HEK293 (cell line): ENCODE measurements around the gene OCIAD1.

Experiments used
- CTCF ChIA-PET: fragments of 350-600 bp; formaldehyde crosslinking; extraction: SDS; loops from one replicate; lab custom pipeline; 2021; ENCODE audit warnings: antibody characterized with exemption; lab: Yijun Ruan, JAX
- POLR2A ChIA-PET: fragments of 300-600 bp; formaldehyde crosslinking; extraction: SDS; loops from one replicate; lab custom pipeline; 2020; ENCODE audit warnings: antibody characterized with exemption, inconsistent platforms; lab: Yijun Ruan, JAX
- H3K27ac ChIP-seq: fragments of 200-500 bp; sonication (Bioruptor generic); 2 replicates; pipeline ENCODE4 v1.5.1; 2014; ENCODE audit warnings: low read depth, low read length, control low read depth, inconsistent platforms; ENCODE audit errors: extremely low read depth
- H3K36me3 ChIP-seq, 2 experiments: fragments of 200-500 bp in 1 of 2; sonication (Bioruptor generic) in 1 of 2; 1 replicate in 1 of 2; 2 replicates in 1 of 2; pipeline ENCODE4 v1.5.1; 2014 to 2017; ENCODE audit warnings: inconsistent platforms in 2 of 2, low read length in 2 of 2; ENCODE audit not compliant: control insufficient read depth in 2 of 2, insufficient read depth in 1 of 2
- H3K4me1 ChIP-seq: fragments of 200-500 bp; sonication (Bioruptor generic); 2 replicates; pipeline ENCODE4 v1.5.1; 2014; ENCODE audit warnings: mild to moderate bottlenecking, low read length, inconsistent platforms; ENCODE audit not compliant: control insufficient read depth, insufficient read depth
- H3K4me3 ChIP-seq: 2 replicates; pipeline ENCODE4 v1.5.1; 2011; ENCODE audit warnings: low read depth, mild to moderate bottlenecking, control low read depth, low read length, moderate library complexity
- H3K9me3 ChIP-seq: fragments of 200-500 bp; sonication (Bioruptor generic); 2 replicates; pipeline ENCODE4 v1.5.1; 2014; ENCODE audit warnings: low read depth, low read length, inconsistent platforms; ENCODE audit not compliant: control insufficient read depth, insufficient read depth
- HOXD13 ChIP-seq: sonication (generic); formaldehyde crosslinking; IDR thresholded peaks from 2 replicates; pipeline ENCODE4 v1.8.0; 2022; ENCODE audit warnings: missing genetic modification reagents, borderline replicate concordance
- KLF16 ChIP-seq: fragments of 450-650 bp; formaldehyde crosslinking; IDR thresholded peaks from 2 replicates; pipeline ENCODE4 v1.5.1; 2017; ENCODE audit warnings: missing biosample characterization, missing genetic modification characterization
- SCRT2 ChIP-seq: fragments of 450-650 bp; formaldehyde crosslinking; IDR thresholded peaks from 2 replicates; pipeline ENCODE4 v1.5.1; 2016; ENCODE audit warnings: missing biosample characterization, missing genetic modification characterization
- ZFP41 ChIP-seq: fragments of 450-650 bp; formaldehyde crosslinking; IDR thresholded peaks from 2 replicates; pipeline ENCODE4 v1.5.1; 2016; ENCODE audit warnings: missing biosample characterization, missing genetic modification characterization, borderline replicate concordance
- ZNF10 ChIP-seq: fragments of 450-650 bp; formaldehyde crosslinking; IDR thresholded peaks from 2 replicates; pipeline ENCODE4 v1.5.1; 2017; ENCODE audit warnings: missing biosample characterization, missing genetic modification characterization
- ZNF114 ChIP-seq: fragments of 450-650 bp; formaldehyde crosslinking; IDR thresholded peaks from 2 replicates; pipeline ENCODE4 v1.5.0; 2017; ENCODE audit warnings: missing biosample characterization, missing genetic modification characterization
- ZNF133 ChIP-seq: fragments of 450-650 bp; formaldehyde crosslinking; IDR thresholded peaks from 2 replicates; pipeline ENCODE4 v1.5.1; 2016; ENCODE audit warnings: missing biosample characterization, missing genetic modification characterization
- ZNF140 ChIP-seq: fragments of 450-650 bp; formaldehyde crosslinking; IDR thresholded peaks from 2 replicates; pipeline ENCODE4 v1.5.1; 2016; ENCODE audit warnings: missing biosample characterization, missing genetic modification characterization
- ZNF146 ChIP-seq: fragments of 450-650 bp; formaldehyde crosslinking; IDR thresholded peaks from 2 replicates; pipeline ENCODE4 v1.5.1; 2016; ENCODE audit warnings: missing biosample characterization, missing genetic modification characterization
- ZNF184 ChIP-seq: fragments of 450-650 bp; IDR thresholded peaks from 2 replicates; pipeline ENCODE4 v1.5.1; 2018; ENCODE audit warnings: missing biosample characterization, mild to moderate bottlenecking, missing genetic modification characterization
- ZNF2 ChIP-seq: fragments of 450-650 bp; formaldehyde crosslinking; IDR thresholded peaks from 2 replicates; pipeline ENCODE4 v1.5.1; 2016; ENCODE audit warnings: missing biosample characterization, missing genetic modification characterization
- ZNF350 ChIP-seq: fragments of 450-650 bp; formaldehyde crosslinking; IDR thresholded peaks from 2 replicates; pipeline ENCODE4 v1.5.0; 2017; ENCODE audit warnings: missing biosample characterization, mild to moderate bottlenecking, missing genetic modification characterization
- ZNF366 ChIP-seq: fragments of 450-650 bp; formaldehyde crosslinking; conservative IDR thresholded peaks from 2 replicates; pipeline ENCODE4 v1.5.1; 2016; ENCODE audit warnings: missing biosample characterization, missing genetic modification characterization
- ZNF501 ChIP-seq: fragments of 450-650 bp; formaldehyde crosslinking; IDR thresholded peaks from 2 replicates; pipeline ENCODE4 v1.5.1; 2016; ENCODE audit warnings: missing biosample characterization, missing genetic modification characterization
- ZNF600 ChIP-seq: fragments of 450-650 bp; formaldehyde crosslinking; IDR thresholded peaks from 2 replicates; pipeline ENCODE4 v1.5.1; 2016; ENCODE audit warnings: missing biosample characterization, missing genetic modification characterization
- ZNF664 ChIP-seq: fragments of 450-650 bp; formaldehyde crosslinking; IDR thresholded peaks from 2 replicates; pipeline ENCODE4 v1.5.1; 2016; ENCODE audit warnings: missing biosample characterization, missing genetic modification characterization
- ZSCAN30 ChIP-seq: fragments of 450-650 bp; IDR thresholded peaks from 2 replicates; pipeline ENCODE4 v1.5.1; 2018; ENCODE audit warnings: missing biosample characterization, mild to moderate bottlenecking, missing genetic modification characterization, moderate library complexity
- TF ChIP-seq, protein P1 (sequence below): fragments of 450-650 bp; formaldehyde crosslinking; IDR thresholded peaks from 2 replicates; pipeline ENCODE4; 2016; ENCODE audit warnings: missing biosample characterization, missing genetic modification characterization
- TF ChIP-seq, protein P2 (sequence below): fragments of 450-650 bp; formaldehyde crosslinking; IDR thresholded peaks from 2 replicates; pipeline ENCODE4 v1.5.1; 2016; ENCODE audit warnings: missing biosample characterization, missing genetic modification characterization, low read depth
- TF ChIP-seq, protein P3 (sequence below): fragments of 450-650 bp; formaldehyde crosslinking; IDR thresholded peaks from 2 replicates; pipeline ENCODE4 v1.5.1; 2016; ENCODE audit warnings: missing biosample characterization, missing genetic modification characterization
- TF ChIP-seq, protein P4 (sequence below): fragments of 450-650 bp; formaldehyde crosslinking; IDR thresholded peaks from 2 replicates; pipeline ENCODE4 v1.5.1; 2016; ENCODE audit warnings: missing biosample characterization, missing genetic modification characterization, borderline replicate concordance

Gene OCIAD1

DNA sequence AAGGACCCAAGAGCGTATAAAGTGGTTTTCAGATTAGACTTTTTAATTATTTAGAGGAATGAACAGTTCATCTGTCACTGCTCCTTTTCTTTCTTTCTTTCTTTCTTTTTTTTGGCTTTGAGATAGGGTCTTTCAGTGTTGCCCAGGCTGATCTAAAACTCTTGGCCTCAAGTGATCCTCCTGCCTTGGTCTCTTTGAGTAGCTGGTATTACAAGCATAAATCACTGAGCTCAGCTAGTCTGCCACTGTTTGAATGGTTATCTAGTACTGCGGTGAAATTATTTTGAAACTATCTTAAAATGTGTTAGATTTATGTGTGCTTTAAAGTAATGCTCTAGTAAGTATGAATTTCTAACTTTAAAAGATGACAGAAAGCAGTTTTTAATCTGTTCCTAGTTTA lies 44.3 kb upstream of the OCIAD1 start (continued):
- TF ChIP-seq, protein P1, sequence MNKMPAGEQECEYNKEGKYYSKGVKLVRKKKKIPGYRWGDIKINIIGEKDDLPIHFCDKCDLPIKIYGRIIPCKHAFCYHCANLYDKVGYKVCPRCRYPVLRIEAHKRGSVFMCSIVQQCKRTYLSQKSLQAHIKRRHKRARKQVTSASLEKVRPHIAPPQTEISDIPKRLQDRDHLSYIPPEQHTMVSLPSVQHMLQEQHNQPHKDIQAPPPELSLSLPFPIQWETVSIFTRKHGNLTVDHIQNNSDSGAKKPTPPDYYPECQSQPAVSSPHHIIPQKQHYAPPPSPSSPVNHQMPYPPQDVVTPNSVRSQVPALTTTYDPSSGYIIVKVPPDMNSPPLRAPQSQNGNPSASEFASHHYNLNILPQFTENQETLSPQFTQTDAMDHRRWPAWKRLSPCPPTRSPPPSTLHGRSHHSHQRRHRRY = no peak

DNA sequence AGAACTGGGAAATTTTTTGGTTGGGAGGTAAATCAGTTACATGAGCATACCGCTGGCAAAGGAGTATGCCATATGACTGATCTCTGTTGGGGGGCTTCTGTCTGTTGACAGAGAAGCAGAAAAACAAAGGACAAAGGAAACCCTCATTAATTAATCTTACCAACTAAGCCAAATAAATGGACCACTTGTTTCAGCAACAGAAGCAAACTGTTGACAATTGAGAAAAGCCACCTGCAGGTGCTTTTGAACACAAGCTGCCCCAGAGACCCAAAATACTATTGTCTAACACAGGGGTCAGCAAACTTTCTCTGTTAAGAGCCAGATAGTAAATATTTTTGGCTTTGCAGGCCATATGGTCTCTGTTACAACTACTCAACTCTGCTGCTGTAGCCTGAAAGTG lies 43.8 kb upstream of the OCIAD1 start:
- Histone ChIP-seq H3K9me3 (no peaks in the 10 kb centered on the region), H3K4me3 (no peak overlapping the region), H3K4me1 (no peaks in the 10 kb centered on the region), H3K36me3 (no peaks in the 10 kb centered on the region), H3K27ac (no peak overlapping the region)
- ChIA-PET POLR2A (no interaction called here), CTCF (no interaction called here)
- TF ChIP-seq ZNF140 (tag by site-specific recombination) (no peak), ZNF350 (tag by site-specific recombination) (no peak), ZNF501 (tag by site-specific recombination) (no peak), ZNF184 (no peak), ZFP41 (tag by site-specific recombination) (no peak), ZNF664 (tag by site-specific recombination) (no peak), SCRT2 (tag by site-specific recombination) (no peak), ZNF10 (tag by site-specific recombination) (no peak), HOXD13 (CRISPR knock-in tag) (no peak), ZNF133 (no peak), ZNF600 (tag by site-specific recombination) (no peak), ZSCAN30 (no peak), ZNF366 (tag by site-specific recombination) (no peak)
- TF ChIP-seq, protein P2, sequence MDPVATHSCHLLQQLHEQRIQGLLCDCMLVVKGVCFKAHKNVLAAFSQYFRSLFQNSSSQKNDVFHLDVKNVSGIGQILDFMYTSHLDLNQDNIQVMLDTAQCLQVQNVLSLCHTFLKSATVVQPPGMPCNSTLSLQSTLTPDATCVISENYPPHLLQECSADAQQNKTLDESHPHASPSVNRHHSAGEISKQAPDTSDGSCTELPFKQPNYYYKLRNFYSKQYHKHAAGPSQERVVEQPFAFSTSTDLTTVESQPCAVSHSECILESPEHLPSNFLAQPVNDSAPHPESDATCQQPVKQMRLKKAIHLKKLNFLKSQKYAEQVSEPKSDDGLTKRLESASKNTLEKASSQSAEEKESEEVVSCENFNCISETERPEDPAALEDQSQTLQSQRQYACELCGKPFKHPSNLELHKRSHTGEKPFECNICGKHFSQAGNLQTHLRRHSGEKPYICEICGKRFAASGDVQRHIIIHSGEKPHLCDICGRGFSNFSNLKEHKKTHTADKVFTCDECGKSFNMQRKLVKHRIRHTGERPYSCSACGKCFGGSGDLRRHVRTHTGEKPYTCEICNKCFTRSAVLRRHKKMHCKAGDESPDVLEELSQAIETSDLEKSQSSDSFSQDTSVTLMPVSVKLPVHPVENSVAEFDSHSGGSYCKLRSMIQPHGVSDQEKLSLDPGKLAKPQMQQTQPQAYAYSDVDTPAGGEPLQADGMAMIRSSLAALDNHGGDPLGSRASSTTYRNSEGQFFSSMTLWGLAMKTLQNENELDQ (tag by site-specific recombination) = no peak
- TF ChIP-seq, protein P3, sequence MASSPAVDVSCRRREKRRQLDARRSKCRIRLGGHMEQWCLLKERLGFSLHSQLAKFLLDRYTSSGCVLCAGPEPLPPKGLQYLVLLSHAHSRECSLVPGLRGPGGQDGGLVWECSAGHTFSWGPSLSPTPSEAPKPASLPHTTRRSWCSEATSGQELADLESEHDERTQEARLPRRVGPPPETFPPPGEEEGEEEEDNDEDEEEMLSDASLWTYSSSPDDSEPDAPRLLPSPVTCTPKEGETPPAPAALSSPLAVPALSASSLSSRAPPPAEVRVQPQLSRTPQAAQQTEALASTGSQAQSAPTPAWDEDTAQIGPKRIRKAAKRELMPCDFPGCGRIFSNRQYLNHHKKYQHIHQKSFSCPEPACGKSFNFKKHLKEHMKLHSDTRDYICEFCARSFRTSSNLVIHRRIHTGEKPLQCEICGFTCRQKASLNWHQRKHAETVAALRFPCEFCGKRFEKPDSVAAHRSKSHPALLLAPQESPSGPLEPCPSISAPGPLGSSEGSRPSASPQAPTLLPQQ (tag by site-specific recombination) = no peak

DNA sequence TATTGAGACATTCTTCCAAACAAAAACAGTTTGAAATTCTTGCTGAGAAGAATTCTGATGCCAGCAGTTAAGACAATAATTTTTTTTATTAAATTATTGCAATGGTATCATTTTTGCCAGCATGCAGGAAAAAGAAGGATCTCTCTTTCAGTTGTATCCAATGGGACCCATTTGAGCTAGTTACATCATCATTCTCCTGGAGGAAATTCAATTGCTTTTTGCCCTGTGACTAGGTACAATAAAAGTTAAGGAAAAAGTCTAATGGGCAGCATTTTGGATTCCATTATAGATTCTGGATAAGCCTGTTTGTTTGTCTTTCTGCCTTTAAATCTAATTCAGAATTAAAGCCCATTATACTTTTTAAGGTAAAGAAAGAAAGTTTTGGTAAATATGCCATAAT lies 40.3 kb upstream of the OCIAD1 start:
- Histone ChIP-seq H3K36me3 (no peaks in the 10 kb centered on the region), H3K27ac (no peak overlapping the region), H3K9me3 (no peaks in the 10 kb centered on the region), H3K4me3 (no peak overlapping the region), H3K4me1 (no peaks in the 10 kb centered on the region)
- CTCF ChIA-PET = interaction anchor here (0.7 kb wide), 1 partner anchor 10 kb away, joined by 4 read pairs; no protein-coding TSS in a partner anchor
- POLR2A ChIA-PET = no interaction called here
- TF ChIP-seq ZFP41 (tag by site-specific recombination) (no peak), KLF16 (tag by site-specific recombination) (no peak), ZNF2 (tag by site-specific recombination) (no peak), ZNF146 (tag by site-specific recombination) (no peak), ZNF114 (tag by site-specific recombination) (no peak), SCRT2 (tag by site-specific recombination) (no peak)
- TF ChIP-seq, protein P4, sequence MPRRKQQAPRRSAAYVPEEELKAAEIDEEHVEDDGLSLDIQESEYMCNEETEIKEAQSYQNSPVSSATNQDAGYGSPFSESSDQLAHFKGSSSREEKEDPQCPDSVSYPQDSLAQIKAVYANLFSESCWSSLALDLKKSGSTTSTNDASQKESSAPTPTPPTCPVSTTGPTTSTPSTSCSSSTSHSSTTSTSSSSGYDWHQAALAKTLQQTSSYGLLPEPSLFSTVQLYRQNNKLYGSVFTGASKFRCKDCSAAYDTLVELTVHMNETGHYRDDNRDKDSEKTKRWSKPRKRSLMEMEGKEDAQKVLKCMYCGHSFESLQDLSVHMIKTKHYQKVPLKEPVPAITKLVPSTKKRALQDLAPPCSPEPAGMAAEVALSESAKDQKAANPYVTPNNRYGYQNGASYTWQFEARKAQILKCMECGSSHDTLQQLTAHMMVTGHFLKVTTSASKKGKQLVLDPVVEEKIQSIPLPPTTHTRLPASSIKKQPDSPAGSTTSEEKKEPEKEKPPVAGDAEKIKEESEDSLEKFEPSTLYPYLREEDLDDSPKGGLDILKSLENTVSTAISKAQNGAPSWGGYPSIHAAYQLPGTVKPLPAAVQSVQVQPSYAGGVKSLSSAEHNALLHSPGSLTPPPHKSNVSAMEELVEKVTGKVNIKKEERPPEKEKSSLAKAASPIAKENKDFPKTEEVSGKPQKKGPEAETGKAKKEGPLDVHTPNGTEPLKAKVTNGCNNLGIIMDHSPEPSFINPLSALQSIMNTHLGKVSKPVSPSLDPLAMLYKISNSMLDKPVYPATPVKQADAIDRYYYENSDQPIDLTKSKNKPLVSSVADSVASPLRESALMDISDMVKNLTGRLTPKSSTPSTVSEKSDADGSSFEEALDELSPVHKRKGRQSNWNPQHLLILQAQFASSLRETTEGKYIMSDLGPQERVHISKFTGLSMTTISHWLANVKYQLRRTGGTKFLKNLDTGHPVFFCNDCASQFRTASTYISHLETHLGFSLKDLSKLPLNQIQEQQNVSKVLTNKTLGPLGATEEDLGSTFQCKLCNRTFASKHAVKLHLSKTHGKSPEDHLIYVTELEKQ (tag by site-specific recombination) = no peak
